ENCODE measurements around the gene BAZ2B.

The BAZ2B gene

GRCh38 chr2:159559034-159559433, 57.3 kb downstream of the BAZ2B start:
- Histone ChIP-seq H4K20me1 (ENCODE audit: insufficient read depth, low read length) (no peaks in the 10 kb centered on the region), H3K9me3 (ENCODE audit: insufficient read depth, low read length, severe bottlenecking) (no peaks in the 10 kb centered on the region), H3K4me3 (ENCODE audit: low read depth in 1 of 2, low read length in 2 of 2) (no peak overlapping the region), H3K27me3 (ENCODE audit: insufficient read depth, low read length, poor library complexity) (no peaks in the 10 kb centered on the region), H3K4me2 (ENCODE audit: insufficient read depth, low read length) (no peak overlapping the region), H3K36me3 (ENCODE audit: insufficient read depth, low read length) (no peaks in the 10 kb centered on the region), H3K79me2 (ENCODE audit: insufficient read depth, low read length) (no peaks in the 10 kb centered on the region), H3K27ac (ENCODE audit: low read length) (no peak overlapping the region), H3K9ac (ENCODE audit: low read depth, low read length) (no peak overlapping the region), H2AFZ (ENCODE audit: low read depth, low read length) (no peak overlapping the region), H3K4me1 (ENCODE audit: insufficient read depth, low read length) (no peaks in the 10 kb centered on the region)
- TF ChIP-seq EZH2 (IDR thresholded peaks at IDR 0.05; ENCODE audit: borderline replicate concordance, low read depth, low read length, severe bottlenecking) (no peak), CTCF (IDR thresholded peaks at IDR 0.05; ENCODE audit: borderline replicate concordance, extremely low read depth, low read length, poor library complexity, severe bottlenecking) (no peak)
- ATAC-seq (ENCODE audit: insufficient read depth, low read depth) (no peak), DNase-seq (no peak)

GRCh38 chr2:159558479-159558878, 57.9 kb downstream of the BAZ2B start:
- Histone ChIP-seq H4K20me1 (ENCODE audit: insufficient read depth, low read length) (no peaks in the 10 kb centered on the region), H3K27ac (ENCODE audit: low read length) (no peak overlapping the region), H2AFZ (ENCODE audit: low read depth, low read length) (no peak overlapping the region), H3K79me2 (ENCODE audit: insufficient read depth, low read length) (no peaks in the 10 kb centered on the region), H3K4me3 (ENCODE audit: low read depth in 1 of 2, low read length in 2 of 2) (no peak overlapping the region), H3K9ac (ENCODE audit: low read depth, low read length) (no peak overlapping the region), H3K36me3 (ENCODE audit: insufficient read depth, low read length) (no peaks in the 10 kb centered on the region), H3K9me3 (ENCODE audit: insufficient read depth, low read length, severe bottlenecking) (no peaks in the 10 kb centered on the region), H3K4me1 (ENCODE audit: insufficient read depth, low read length) (no peaks in the 10 kb centered on the region), H3K4me2 (ENCODE audit: insufficient read depth, low read length) (no peak overlapping the region), H3K27me3 (ENCODE audit: insufficient read depth, low read length, poor library complexity) (no peaks in the 10 kb centered on the region)
- TF ChIP-seq EZH2 (IDR thresholded peaks at IDR 0.05; ENCODE audit: borderline replicate concordance, low read depth, low read length, severe bottlenecking) (no peak), CTCF (IDR thresholded peaks at IDR 0.05; ENCODE audit: borderline replicate concordance, extremely low read depth, low read length, poor library complexity, severe bottlenecking) (no peak)
- ATAC-seq (ENCODE audit: insufficient read depth, low read depth) (no peak), DNase-seq (no peak)

GRCh38 chr2:159557437-159558034, 58.8 kb downstream of the BAZ2B start:
- Histone ChIP-seq H3K9ac (ENCODE audit: low read depth, low read length) (no peak overlapping the region), H3K4me2 (ENCODE audit: insufficient read depth, low read length) (no peak overlapping the region), H3K4me1 (ENCODE audit: insufficient read depth, low read length) (no peaks in the 10 kb centered on the region), H3K36me3 (ENCODE audit: insufficient read depth, low read length) (no peaks in the 10 kb centered on the region), H3K27me3 (ENCODE audit: insufficient read depth, low read length, poor library complexity) (no peaks in the 10 kb centered on the region), H4K20me1 (ENCODE audit: insufficient read depth, low read length) (no peaks in the 10 kb centered on the region), H3K9me3 (ENCODE audit: insufficient read depth, low read length, severe bottlenecking) (no peaks in the 10 kb centered on the region), H3K4me3 (ENCODE audit: low read depth in 1 of 2, low read length in 2 of 2) (no peak overlapping the region), H3K79me2 (ENCODE audit: insufficient read depth, low read length) (no peaks in the 10 kb centered on the region), H3K27ac (ENCODE audit: low read length) (no peak overlapping the region), H2AFZ (ENCODE audit: low read depth, low read length) (no peak overlapping the region)
- TF ChIP-seq EZH2 (IDR thresholded peaks at IDR 0.05; ENCODE audit: borderline replicate concordance, low read depth, low read length, severe bottlenecking) = no peak
- peak; percentile 39 for TF ChIP-seq CTCF (IDR thresholded peaks at IDR 0.05; ENCODE audit: borderline replicate concordance, extremely low read depth, low read length, poor library complexity, severe bottlenecking)
- DNase-seq (no peak), ATAC-seq (ENCODE audit: insufficient read depth, low read depth) (no peak)
